ENCODE measurements around the gene RFX1.

- TF ChIP-seq TAF1 (IDR thresholded peaks at IDR 0.05; ENCODE audit: borderline replicate concordance, insufficient read depth, low read length): no peak
- no peak for TF ChIP-seq POLR2AphosphoS5 (IDR thresholded peaks at IDR 0.05; ENCODE audit: low read depth, low read length)
- TF ChIP-seq REST (IDR thresholded peaks at IDR 0.05; ENCODE audit: insufficient read depth in 1 of 2, low read depth in 2 of 2, low read length in 2 of 2): no peak
- TF ChIP-seq SIN3A (IDR thresholded peaks at IDR 0.05; ENCODE audit: borderline replicate concordance, insufficient read depth, low read length): no peak
Observed at GRCh38 chr19:13929956-13930355, 76.2 kb downstream of the RFX1 start.

Measured in PFSK-1 (cell line).